Right ventricle myocardium inferior (tissue), 1 donor: ENCODE measurements around the gene PDGFC. TPM values are rescaled to one million over a fixed set of nuclear protein-coding genes. Genes with fewer than 3 reads are reported as not detected.
"Not testable (repeated sequence)": the region's sequence is repeated elsewhere in the genome, so short reads cannot be mapped to it uniquely, and the experiment has no call there.

ENCODE experiments used
- ATAC-seq: fragments of 200-7000 bp; cut with Tn5 transposase; one replicate; pipeline ENCODE4 v1.9.1; 2020; ENCODE audit warnings: mild to moderate bottlenecking, moderate library complexity
- DNase-seq: peaks from one replicate; pipeline ENCODE4 v3.0.0; 2021; ENCODE audit errors: missing footprints
- intact Hi-C: fragments of 100-400 bp; cut with DNase I; formaldehyde crosslinking; loops from one replicate; pipeline ENCODE4 v1.11.0; 2022
- total RNA-seq: library from RNA; stranded (reverse); fragmentation: NEBNext Ultra II Directional; extraction: Animal tissue kit (Norgen Biotek cat#: 25700); gene quantifications from one replicate; pipeline ENCODE4 v1.2.1, GENCODE V29; 2021
- donor health status: DM: no; HTN: yes; CAD: no; lungs with severe emphysema.

Gene PDGFC
- total RNA-seq, 1 donor from 2014 or later, result 12.6 TPM

- no peak for DNase-seq
- intact Hi-C loops, result no loop called here
- no peak for ATAC-seq
These were observed 86.2 kb downstream of the PDGFC start for GRCh38 chr4:156885374-156885773.

GRCh38 chr4:156884183-156884582, 87.4 kb downstream of the PDGFC start:
- intact Hi-C loops, result no loop called here
- ATAC-seq, result no peak
- no peak for DNase-seq

GRCh38 chr4:156875704-156876103, 95.9 kb downstream of the PDGFC start:
- intact Hi-C loops, result no loop called here
- ATAC-seq (no peak), DNase-seq (no peak)

- no peak for DNase-seq
- intact Hi-C loops, result no loop called here
- ATAC-seq, result no peak
These were observed 96.5 kb downstream of the PDGFC start for GRCh38 chr4:156875055-156875454.

- DNase-seq (no peak), ATAC-seq (no peak)
- intact Hi-C loops, result no loop called here
These were observed 97.8 kb downstream of the PDGFC start for GRCh38 chr4:156873799-156874198.

GRCh38 chr4:156870861-156871260, 100.7 kb downstream of the PDGFC start:
- no peak for DNase-seq
- intact Hi-C loops, result no loop called here
- ATAC-seq, result no peak

- no peak for DNase-seq
- intact Hi-C loops, result no loop called here
- ATAC-seq, result no peak
These were observed 101.5 kb downstream of the PDGFC start for GRCh38 chr4:156870131-156870530.

- ATAC-seq, DNase-seq, intact Hi-C loops: not testable (repeated sequence)
These were observed 105.5 kb downstream of the PDGFC start for GRCh38 chr4:156866088-156866487.

GRCh38 chr4:156865451-156865850, 106.1 kb downstream of the PDGFC start:
- DNase-seq, result no peak
- intact Hi-C loops, result no loop called here
- ATAC-seq, result no peak

GRCh38 chr4:156858071-156858470, 113.5 kb downstream of the PDGFC start:
- intact Hi-C loops, result no loop called here
- ATAC-seq (no peak), DNase-seq (no peak)

GRCh38 chr4:156838761-156839160, 132.8 kb downstream of the PDGFC start:
- DNase-seq, result no peak
- no peak for ATAC-seq
- intact Hi-C loops, result loop anchor here (5.0 kb wide), 1 partner anchor 134 kb away; the partner anchor contains the start of gene PDGFC

GRCh38 chr4:156837625-156838345, 133.8 kb downstream of the PDGFC start:
- ATAC-seq (peak; percentile 84), DNase-seq (no peak)
- intact Hi-C loops, result loop anchor here (5.0 kb wide), 1 partner anchor 135 kb away; the partner anchor contains the start of gene PDGFC

- DNase-seq (no peak), ATAC-seq (no peak)
- intact Hi-C loops, result no loop called here
These were observed 138.7 kb downstream of the PDGFC start for GRCh38 chr4:156832886-156833285.

GRCh38 chr4:156830351-156830750, 141.2 kb downstream of the PDGFC start:
- ATAC-seq (no peak), DNase-seq (no peak)
- intact Hi-C loops, result no loop called here

- intact Hi-C loops, result no loop called here
- ATAC-seq (peak; percentile 62), DNase-seq (no peak)
These were observed 142.3 kb downstream of the PDGFC start for GRCh38 chr4:156829201-156829873.

- DNase-seq (no peak), ATAC-seq (no peak)
- intact Hi-C loops, result no loop called here
These were observed 144.1 kb downstream of the PDGFC start for GRCh38 chr4:156827519-156827918.

- no peak for DNase-seq
- intact Hi-C loops, result no loop called here
- no peak for ATAC-seq
These were observed 146.5 kb downstream of the PDGFC start for GRCh38 chr4:156825074-156825473.

GRCh38 chr4:156824451-156825060, 147.0 kb downstream of the PDGFC start:
- intact Hi-C loops, result no loop called here
- ATAC-seq, result no peak
- DNase-seq, result no peak

GRCh38 chr4:156820931-156821330, 150.7 kb downstream of the PDGFC start:
- intact Hi-C loops, result no loop called here
- no peak for ATAC-seq

GRCh38 chr4:156816360-156816755, 155.2 kb downstream of the PDGFC start:
- DNase-seq (no peak), ATAC-seq (no peak)
- intact Hi-C loops, result no loop called here

More at GRCh38 chr4:156820931-156821330, 150.7 kb downstream of the PDGFC start:
- no peak for DNase-seq
